Renal cortical epithelial cell (primary cell): ENCODE measurements around the gene FRMPD1. TPM values are rescaled to one million over a fixed set of nuclear protein-coding genes. Genes with fewer than 3 reads are reported as not detected.
A peak's percentile ranks its signal among the peaks of the same experiment; 100 is the strongest.

Source experiments
- DNase-seq: peaks from one replicate; pipeline ENCODE4 v3.0.0-alpha.2; 2011; ENCODE audit warnings: low read depth
- total RNA-seq: library from RNA; depleted of rRNA; stranded (reverse); fragments of >200 nt; gene quantifications from 2 replicates; pipeline ENCODE4 v1.2.3, GENCODE V29; 2014

The FRMPD1 gene
- total RNA-seq, 1 donor from 2014 or later = 0.10 TPM

- DNase-seq = no peak
These were observed 29.1 kb downstream of the FRMPD1 start for GRCh38 chr9:37679649-37680402.

- DNase-seq = no peak
These were observed 32.2 kb downstream of the FRMPD1 start for GRCh38 chr9:37682951-37683350.

DNA sequence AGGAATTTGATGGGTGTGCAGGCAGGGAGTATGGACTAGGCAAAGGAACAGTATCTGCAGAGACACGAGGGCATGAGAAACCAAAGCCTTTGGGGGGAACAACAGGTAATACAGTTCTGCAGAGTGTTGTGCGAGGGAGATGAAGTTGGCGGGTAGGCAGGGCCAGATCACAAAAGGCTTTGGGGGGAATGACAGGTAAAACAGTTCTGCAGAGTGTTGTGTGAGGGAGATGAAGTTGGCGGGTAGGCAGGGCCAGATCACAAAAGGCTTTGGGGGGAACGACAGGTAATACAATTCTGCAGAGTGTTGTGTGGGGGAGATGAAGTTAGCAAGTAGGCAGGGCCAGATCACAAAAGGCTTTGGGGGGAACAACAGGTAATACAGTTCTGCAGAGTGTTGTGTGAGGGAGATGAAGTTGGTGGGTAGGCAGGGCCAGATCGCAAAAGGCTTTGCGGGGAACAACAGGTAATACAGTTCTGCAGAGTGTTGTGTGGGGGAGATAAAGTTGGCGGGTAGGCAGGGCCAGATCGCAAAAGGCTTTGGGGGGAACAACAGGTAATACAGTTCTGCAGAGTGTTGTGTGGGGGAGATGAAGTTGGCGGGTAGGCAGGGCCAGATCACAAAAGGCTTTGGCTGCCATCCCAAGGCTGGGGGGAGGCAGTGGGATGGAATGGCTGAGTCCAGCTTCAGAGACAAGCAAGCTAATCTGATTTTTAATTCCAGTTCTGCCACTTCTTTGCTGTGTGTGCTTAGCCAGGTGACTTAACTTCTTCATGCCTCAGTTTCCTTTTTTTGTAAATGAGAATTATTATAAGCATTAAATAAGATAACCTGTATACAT lies 33.0 kb downstream of the FRMPD1 start:
- DNase-seq = no peak

GRCh38 chr9:37692622-37693221 lies 42.0 kb downstream of the FRMPD1 start:
- DNase-seq = no peak

- no peak for DNase-seq
These were observed 42.5 kb downstream of the FRMPD1 start for GRCh38 chr9:37693260-37693659.

DNA sequence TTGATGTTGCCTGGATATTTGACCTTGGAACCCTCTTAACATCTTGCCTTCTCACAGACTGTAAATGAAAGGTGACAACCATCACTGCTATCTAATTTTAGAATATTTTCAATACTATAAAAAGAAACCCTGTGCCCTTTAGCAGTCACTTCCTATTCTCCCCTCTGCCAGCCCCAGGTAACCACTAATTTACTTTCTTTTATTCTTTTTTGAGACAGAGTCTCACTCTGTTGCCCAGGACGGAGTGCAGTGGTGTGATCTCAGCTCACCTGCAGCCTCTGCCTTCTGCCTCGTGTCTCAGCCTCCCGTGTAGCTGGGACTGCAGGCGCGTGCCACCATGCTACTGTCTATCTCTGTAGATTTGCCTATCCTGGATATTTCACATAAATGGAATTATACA lies 43.6 kb downstream of the FRMPD1 start:
- no peak for DNase-seq

DNA sequence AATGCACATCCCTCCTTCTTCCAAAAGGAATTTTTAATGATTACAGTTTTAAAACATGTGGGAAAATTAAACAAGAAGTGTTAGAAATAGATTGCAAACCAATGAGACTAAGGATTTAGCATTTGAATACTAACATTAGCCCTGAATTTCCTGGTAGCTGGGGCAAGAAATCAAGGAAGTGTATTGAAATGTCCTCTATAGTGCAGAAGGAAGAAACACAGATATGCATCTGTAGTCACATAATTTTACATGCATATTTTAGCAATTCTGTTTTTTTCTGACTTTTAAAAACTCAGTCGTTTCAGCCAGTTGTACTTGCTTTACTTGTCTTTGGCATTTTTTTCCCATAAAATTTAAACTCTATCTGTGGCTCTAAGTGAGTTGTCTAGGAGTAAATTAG lies 45.8 kb downstream of the FRMPD1 start:
- DNase-seq = no peak

DNA sequence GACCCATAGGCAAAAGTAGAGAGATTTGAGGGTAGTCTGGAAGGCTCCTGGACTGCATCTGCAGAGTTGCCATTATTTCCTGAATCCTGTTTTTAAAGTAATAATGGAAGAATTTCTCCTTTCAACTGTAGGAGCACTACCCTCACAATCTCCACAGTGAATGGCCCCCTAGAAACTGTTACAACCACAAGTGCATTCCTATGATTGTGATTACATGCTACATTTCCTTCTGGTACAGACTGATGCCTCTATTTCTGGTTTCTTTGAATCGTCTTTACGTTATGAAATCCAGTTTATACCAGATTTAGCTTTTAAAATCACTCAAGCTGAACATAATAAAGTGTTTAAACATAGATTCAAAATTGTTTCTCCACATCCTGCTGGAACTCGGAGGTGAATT lies 49.4 kb downstream of the FRMPD1 start:
- no peak for DNase-seq

DNA sequence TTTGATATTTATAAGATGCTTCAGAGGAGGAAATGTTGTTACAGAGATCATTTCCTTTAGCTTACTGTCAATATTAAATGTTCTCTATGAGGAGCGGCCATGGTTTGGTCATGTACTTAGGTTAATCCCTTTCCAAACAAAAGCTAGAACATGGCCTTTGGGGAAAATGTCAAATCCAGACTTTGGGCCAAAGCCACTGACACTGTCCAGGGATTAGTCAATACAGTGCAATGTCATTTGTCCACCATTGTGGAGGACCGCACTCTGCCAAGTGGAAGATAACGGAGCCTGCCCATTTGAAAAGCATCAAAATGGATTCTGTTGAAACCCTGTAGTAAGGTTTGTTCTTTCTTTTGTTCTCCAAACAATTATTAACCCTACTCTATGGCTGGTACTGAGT lies 50.1 kb downstream of the FRMPD1 start:
- no peak for DNase-seq

- no peak for DNase-seq
These were observed 55.0 kb downstream of the FRMPD1 start for GRCh38 chr9:37705787-37706186.

GRCh38 chr9:37706290-37706689 lies 55.5 kb downstream of the FRMPD1 start:
- peak; percentile 64 for DNase-seq

GRCh38 chr9:37707748-37708147 lies 57.0 kb downstream of the FRMPD1 start:
- DNase-seq = no peak

DNA sequence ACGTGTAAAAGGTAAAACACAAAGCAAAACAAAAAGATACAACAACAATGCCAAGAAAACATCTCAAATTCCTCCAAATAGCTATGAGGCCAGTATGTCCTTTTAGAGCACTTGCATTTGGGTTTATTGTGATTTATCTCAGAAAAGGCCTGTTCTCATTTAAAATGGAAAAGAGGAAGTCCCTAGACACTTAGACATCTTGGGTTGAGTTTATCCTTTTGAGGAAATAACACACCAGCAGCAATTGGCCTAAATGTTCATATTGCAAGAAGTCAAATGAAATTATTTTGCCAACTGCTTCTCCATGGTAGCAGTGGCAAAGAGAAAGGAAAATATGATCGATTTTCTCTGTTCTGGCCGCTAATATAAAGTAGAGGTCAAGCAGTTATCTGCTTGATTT lies 59.3 kb downstream of the FRMPD1 start:
- no peak for DNase-seq

DNA sequence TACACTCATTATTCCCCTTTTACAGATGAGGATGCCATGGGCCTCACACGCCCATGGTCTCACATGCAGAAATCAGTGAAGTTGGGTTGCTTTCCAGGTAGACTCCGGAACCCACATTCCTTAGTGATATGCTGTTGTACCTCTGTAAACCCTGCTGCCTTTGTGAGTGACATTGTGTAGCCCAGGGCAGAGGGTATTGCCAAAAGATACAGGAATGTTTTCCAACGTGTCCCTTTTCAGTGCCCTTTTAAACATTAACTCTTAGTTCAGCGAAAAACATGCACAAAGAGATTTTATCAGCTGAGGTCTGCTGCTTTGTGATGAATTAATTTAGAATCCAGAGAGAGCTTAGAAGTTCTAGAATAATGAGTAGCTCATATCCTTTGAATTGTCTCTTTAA lies 64.5 kb downstream of the FRMPD1 start:
- peak; percentile 18 for DNase-seq

DNA sequence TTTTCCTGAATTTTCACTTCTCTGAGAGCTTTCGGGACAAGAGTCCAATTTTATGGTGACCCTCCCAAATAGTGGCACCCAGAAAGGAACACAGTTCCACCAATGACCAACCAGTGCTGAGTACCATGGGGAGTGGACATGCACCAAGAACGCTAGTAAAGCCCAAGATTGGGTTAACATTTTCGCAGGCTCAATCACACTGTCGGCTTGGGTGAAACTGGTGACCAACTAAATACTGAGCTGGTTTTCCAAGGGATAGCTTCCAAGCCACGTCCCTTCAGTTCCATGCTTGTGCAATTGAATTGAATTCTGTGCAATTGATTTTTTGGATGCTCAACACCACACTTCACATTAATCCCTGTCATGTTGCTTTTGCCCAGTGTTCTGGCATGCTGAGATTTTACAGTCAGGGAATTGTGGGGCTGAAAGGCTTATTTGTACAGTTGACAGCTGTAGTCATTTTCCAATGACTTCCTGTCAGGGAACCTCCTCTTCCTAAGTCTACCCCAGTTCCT lies 65.3 kb downstream of the FRMPD1 start:
- DNase-seq = no peak

DNA sequence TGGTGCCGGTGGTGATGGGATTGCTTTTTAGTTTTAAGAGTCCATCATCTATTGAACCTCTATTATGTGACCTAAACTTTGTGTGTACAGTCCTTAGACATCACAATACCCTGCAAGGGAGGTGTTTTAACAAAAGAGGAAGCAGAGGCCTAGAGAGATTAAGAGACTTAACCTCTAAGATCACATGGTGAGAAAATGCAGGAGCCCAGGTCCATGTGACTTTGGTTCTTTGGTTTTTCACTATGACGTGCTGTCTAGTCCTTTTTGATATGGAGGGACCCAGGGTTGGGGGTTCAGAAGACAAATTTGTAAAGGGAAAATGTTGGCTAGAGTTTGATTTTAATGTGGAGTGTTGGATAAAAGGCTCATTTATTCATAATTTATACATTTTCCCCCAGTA lies 68.8 kb downstream of the FRMPD1 start:
- no peak for DNase-seq

DNA sequence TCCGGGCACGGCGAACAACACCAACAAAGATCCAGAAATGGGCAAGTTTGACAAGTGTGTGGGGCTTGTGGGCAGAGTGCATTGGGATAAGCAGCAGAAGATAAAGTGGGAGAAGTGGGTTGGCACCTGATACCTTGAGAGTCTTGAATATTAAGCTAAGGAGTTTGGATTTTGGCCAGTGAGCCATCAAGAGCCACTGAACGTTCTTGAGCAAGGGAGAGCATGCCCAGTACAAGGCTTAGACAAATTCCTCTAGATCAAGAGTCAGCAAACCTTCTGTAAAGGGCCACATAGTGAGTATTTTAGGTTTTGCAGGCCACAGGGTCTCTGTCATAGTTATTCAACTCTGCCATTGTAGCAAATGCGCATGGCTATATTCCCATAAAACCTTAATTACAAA lies 76.3 kb downstream of the FRMPD1 start:
- DNase-seq = no peak

DNA sequence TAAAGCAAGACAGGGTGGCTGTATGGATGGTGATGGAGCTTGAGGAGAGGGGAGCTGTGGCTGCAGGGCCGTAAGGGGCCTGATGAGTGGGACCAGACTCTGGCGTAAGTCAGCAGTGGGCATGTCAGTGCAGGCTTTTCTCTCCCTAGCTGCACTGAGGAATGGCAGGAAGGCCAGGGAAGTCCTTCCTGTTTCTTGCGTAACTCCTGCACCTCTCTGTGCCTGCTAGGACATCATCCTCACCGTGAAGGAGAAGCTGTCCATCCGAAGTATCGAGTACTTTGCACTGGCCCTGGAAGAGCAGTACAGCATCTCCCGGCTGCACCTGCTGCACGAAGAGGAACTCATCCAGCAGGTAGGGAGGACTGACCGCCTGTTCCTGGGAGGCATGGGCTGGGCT lies 78.7 kb downstream of the FRMPD1 start:
- DNase-seq = no peak

- DNase-seq = peak; percentile 28
These were observed 79.5 kb downstream of the FRMPD1 start for GRCh38 chr9:37730256-37730655.

DNA sequence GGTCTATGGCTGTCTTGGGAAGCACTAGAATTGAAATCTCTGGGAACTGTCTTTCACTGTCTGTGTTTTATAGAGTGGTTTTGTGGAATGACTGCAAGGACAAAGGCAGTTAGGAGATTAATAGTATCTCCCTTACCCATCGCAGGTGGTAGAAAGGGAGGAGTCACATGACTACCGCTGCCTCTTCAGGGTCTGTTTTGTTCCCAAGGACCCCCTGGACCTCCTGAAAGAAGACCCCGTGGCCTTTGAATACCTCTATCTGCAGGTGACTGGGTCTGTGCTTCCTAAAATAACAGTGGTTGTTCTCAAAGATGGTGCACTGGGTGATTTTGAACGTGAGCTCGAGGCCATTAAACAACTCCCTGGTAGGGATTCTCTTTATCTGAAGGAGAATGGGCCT lies 80.1 kb downstream of the FRMPD1 start:
- DNase-seq = no peak

DNA sequence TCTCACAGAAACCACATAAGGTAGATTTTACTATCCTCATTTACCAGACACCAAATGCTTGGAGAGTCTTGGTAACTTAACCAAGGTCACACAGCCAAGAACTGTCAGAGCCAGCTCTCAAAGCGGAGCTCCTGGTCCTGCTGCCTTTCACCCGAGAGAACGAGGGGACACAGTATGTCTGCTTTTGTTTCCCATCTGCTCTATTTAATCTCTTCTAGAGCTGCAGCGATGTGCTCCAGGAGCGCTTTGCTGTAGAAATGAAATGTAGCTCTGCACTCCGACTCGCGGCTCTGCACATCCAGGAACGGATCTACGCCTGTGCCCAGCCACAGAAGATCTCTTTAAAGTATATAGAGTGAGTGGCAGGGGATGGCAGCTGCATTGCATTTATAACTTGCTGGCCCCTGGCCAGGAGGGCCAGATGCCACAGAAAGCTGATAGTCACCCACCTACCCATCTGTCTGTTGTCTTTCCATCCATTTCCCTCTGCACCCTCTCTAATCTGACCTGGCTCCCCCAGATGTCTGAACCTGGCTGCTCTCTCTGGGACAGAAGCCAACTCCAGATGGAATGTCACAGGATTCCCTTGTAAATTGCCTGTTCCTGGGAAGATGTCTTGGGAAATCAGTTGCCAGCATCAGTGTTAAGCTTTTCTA lies 81.5 kb downstream of the FRMPD1 start:
- no peak for DNase-seq

DNA sequence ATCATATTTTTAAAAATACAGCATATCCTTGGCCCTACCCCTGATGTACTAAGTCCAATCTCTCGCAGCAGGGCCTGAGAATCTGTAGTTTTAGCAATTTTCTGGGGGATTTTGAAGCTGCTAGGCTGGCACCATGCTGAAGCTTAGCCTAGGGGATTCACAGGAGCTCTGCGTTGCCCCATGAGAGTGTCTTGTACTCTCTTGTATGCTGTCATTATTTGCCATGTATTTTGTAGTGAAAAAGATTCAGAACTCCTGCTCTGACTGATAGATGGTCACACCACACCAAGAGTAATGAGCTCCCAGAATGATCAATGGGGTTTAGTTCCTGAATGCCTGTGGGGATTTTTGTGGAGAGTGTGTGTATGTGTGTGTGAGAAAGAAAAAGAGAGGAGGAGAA lies 82.2 kb downstream of the FRMPD1 start:
- no peak for DNase-seq
